Measurements from ENCODE around the gene TBC1D25.
A peak's percentile ranks its signal among the peaks of the same experiment; 100 is the strongest.
"Not testable (repeated sequence)": the region's sequence is repeated elsewhere in the genome, so short reads cannot be mapped to it uniquely, and the experiment has no call there.

TBC1D25 gene

GRCh38 chrX:48533165-48533564 lies 6.3 kb upstream of the TBC1D25 start:
- DNase-seq (ENCODE audit: low read depth), result no peak
- TF ChIP-seq CTCF (IDR thresholded peaks at IDR 0.05; ENCODE audit: insufficient read depth, low read depth, low read length, missing control alignments), result no peak
- H3K4me3 ChIP-seq (ENCODE audit: low read length), result no peak overlapping the region

GRCh38 chrX:48538641-48539344 lies 721 bp upstream of the TBC1D25 start:
- no peak for TF ChIP-seq CTCF (IDR thresholded peaks at IDR 0.05; ENCODE audit: insufficient read depth, low read depth, low read length, missing control alignments)
- no peak for DNase-seq (ENCODE audit: low read depth)
- no peak overlapping the region for H3K4me3 ChIP-seq (ENCODE audit: low read length)

GRCh38 chrX:48540028-48540375 lies 488 bp downstream of the TBC1D25 start:
- DNase-seq (ENCODE audit: low read depth), result peak; percentile 65
- peak overlapping the region; percentile 72 for H3K4me3 ChIP-seq (ENCODE audit: low read length)
- TF ChIP-seq CTCF (IDR thresholded peaks at IDR 0.05; ENCODE audit: insufficient read depth, low read depth, low read length, missing control alignments), result no peak

GRCh38 chrX:48540480-48540879 lies 966 bp downstream of the TBC1D25 start:
- no peak for DNase-seq (ENCODE audit: low read depth)
- no peak for TF ChIP-seq CTCF (IDR thresholded peaks at IDR 0.05; ENCODE audit: insufficient read depth, low read depth, low read length, missing control alignments)
- H3K4me3 ChIP-seq (ENCODE audit: low read length), result peak overlapping the region; percentile 72

- H3K4me3 ChIP-seq (ENCODE audit: low read length), result no peak overlapping the region
- no peak for TF ChIP-seq CTCF (IDR thresholded peaks at IDR 0.05; ENCODE audit: insufficient read depth, low read depth, low read length, missing control alignments)
Observed at GRCh38 chrX:48541140-48541814, 1.8 kb downstream of the TBC1D25 start.

GRCh38 chrX:48548871-48549270 lies 9.4 kb downstream of the TBC1D25 start:
- no peak overlapping the region for H3K4me3 ChIP-seq (ENCODE audit: low read length)
- no peak for DNase-seq (ENCODE audit: low read depth)
- no peak for TF ChIP-seq CTCF (IDR thresholded peaks at IDR 0.05; ENCODE audit: insufficient read depth, low read depth, low read length, missing control alignments)

More at GRCh38 chrX:48541140-48541814, 1.8 kb downstream of the TBC1D25 start:
- no peak for DNase-seq (ENCODE audit: low read depth)

GRCh38 chrX:48555731-48556325 lies 16.3 kb downstream of the TBC1D25 start:
- H3K4me3 ChIP-seq (ENCODE audit: low read length); DNase-seq (ENCODE audit: low read depth): not testable (repeated sequence)
